Measurements from ENCODE around the gene MAL. TPM values are rescaled to one million over a fixed set of nuclear protein-coding genes. Genes with fewer than 3 reads are reported as not detected.

The MAL gene
- total RNA-seq: 264 and 272 TPM in 2 replicates

DNA sequence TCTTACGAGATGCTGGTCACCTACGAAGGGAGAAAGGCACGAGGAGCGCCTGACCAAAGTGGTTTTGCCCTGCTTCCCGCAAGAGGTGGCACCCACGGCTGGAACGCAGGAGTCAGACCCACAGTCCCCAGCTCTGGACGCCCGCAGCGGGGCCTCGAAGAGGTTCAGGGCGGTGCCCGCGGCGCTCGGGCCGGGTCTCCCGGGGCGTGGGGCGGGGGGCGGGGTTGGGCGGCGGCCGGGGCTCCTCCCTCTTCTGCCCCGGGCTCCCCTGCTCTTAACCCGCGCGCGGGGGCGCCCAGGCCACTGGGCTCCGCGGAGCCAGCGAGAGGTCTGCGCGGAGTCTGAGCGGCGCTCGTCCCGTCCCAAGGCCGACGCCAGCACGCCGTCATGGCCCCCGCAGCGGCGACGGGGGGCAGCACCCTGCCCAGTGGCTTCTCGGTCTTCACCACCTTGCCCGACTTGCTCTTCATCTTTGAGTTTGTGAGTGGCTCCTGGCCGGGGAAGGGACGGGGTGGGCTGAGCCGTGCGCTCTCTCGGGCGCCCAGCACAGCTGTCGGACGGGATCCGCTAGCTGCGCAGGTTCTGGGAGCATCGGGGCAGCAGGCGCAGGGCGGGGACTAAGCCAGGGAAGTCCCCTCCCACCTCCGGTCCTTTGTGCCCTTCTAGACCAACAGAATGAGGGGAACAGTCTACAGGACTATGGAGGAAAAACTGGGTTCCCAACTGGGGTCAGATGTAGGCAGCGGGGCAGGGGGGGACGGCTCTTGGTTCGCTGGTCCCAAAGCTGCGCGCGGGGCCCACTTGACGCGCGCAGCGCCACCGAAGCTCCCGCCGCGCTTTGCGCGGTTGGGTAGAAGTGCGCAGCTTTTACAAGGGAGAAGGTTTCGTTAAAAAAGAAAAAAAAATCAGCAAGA is at the start of gene MAL:
MAL (plus strand) TSS at position 303 of the 914 bp plus-strand sequence; CDS start at position 388, 85 bp downstream.
- H3K4me1 Mint-ChIP-seq (ENCODE audit: low read depth): peaks cover 67% of the 10 kb centered on the region
- H3K27me3 Mint-ChIP-seq (ENCODE audit: insufficient read depth): no peaks in the 10 kb centered on the region
- intact Hi-C loops (cut with micrococcal nuclease): loop anchor here (1.0 kb wide), 3 partner anchors 16 to 49 kb away; no protein-coding TSS in a partner anchor
- peak within 1 kb of the TSS; percentile 96 for H3K4me3 Mint-ChIP-seq
- H3K9me3 Mint-ChIP-seq: no peaks in the 10 kb centered on the region
- H3K36me3 Mint-ChIP-seq (ENCODE audit: low read depth): peaks cover 38% of the 10 kb centered on the region
- H3K27ac Mint-ChIP-seq: peak within 1 kb of the TSS; percentile 96
- peak; percentile 64 for DNase-seq (ENCODE audit: low spot score)

GRCh38 chr2:94977826-94978225 is 47.7 kb upstream of the MAL start:
- intact Hi-C loops (cut with micrococcal nuclease): no loop called here
- no peak overlapping the region for H3K27ac Mint-ChIP-seq
- H3K4me1 Mint-ChIP-seq (ENCODE audit: low read depth): no peaks in the 10 kb centered on the region
- peaks cover 7% of the 10 kb centered on the region for H3K27me3 Mint-ChIP-seq (ENCODE audit: insufficient read depth)
- H3K9me3 Mint-ChIP-seq: no peaks in the 10 kb centered on the region
- H3K36me3 Mint-ChIP-seq (ENCODE audit: low read depth): no peaks in the 10 kb centered on the region
- no peak for DNase-seq (ENCODE audit: low spot score)
- H3K4me3 Mint-ChIP-seq: no peak overlapping the region

DNA sequence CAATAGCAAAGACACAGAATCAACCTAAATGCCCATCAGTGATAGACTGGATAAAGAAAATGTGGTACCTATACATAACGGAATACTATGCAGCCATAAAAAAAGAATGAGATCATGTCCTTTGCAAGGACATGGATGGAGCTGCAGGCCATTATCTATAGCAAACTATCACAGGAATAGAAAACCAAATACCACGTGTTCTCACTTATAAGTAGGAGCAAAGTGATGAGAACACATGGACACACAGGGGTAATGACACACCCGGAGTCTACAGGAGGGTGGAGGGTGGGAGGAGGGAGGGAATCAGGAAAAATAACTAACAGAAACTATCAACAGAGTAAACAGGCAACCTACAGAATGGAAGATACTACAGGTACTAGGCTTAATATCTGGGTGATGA is 46.6 kb upstream of the MAL start:
- no peaks in the 10 kb centered on the region for H3K4me1 Mint-ChIP-seq (ENCODE audit: low read depth)
- H3K4me3 Mint-ChIP-seq: no peak overlapping the region
- no peaks in the 10 kb centered on the region for H3K9me3 Mint-ChIP-seq
- DNase-seq (ENCODE audit: low spot score): no peak
- H3K27me3 Mint-ChIP-seq (ENCODE audit: insufficient read depth): peaks cover 7% of the 10 kb centered on the region
- no peak overlapping the region for H3K27ac Mint-ChIP-seq
- H3K36me3 Mint-ChIP-seq (ENCODE audit: low read depth): no peaks in the 10 kb centered on the region
- intact Hi-C loops (cut with micrococcal nuclease): no loop called here

DNA sequence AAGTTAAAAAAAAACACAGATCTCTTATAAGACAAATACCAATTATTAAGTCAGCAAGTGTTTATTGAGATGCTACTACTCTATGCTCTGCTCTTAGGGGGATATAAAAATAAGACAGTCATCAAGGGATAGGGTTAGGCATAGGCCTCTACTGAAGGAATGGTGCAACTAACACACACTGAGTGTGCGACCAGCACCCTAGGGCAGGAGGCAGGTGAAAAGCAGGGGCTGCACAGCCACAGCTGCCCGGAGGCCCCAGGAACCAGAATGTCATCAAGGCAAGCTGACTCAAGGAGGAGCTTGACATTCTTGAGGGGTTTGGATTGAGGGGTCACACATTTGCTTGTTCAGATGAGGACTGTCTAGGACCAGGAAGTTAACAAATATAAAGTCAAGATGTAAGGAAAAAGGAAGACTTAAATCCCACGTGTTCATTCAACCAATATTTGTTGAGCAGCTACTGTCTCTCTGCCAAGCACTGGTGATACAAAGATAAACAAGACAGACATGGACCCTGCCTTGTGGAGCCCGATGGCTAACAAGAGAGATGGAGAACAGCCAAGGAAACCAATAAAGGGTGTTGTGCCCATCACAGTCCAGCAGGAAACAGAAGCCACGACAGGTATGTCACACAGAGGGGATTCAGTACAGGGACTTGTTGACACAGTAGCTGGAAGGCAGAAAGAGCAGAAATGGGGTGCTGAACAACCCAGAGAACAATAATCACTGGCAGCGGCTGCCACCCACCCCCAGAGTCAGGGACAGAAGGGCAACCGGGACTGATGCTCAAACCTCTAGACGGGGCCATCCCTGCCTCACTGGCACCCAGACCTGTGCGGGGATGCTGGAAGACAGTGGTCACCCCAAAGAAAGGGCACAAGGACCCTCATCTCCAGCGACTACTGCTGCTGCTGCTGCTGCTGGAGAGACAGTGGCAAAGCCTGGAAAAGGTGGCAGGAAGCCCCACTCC is 45.8 kb upstream of the MAL start:
- Mint-ChIP-seq H3K27ac (peak overlapping the region; percentile 2), H3K27me3 (ENCODE audit: insufficient read depth) (peaks cover 9% of the 10 kb centered on the region), H3K36me3 (ENCODE audit: low read depth) (no peaks in the 10 kb centered on the region), H3K4me1 (ENCODE audit: low read depth) (no peaks in the 10 kb centered on the region), H3K9me3 (no peaks in the 10 kb centered on the region), H3K4me3 (no peak overlapping the region)
- intact Hi-C loops (cut with micrococcal nuclease): no loop called here
- no peak for DNase-seq (ENCODE audit: low spot score)

- Mint-ChIP-seq H3K4me1 (ENCODE audit: low read depth) (no peaks in the 10 kb centered on the region), H3K27me3 (ENCODE audit: insufficient read depth) (peaks cover 9% of the 10 kb centered on the region), H3K9me3 (no peaks in the 10 kb centered on the region), H3K36me3 (ENCODE audit: low read depth) (no peaks in the 10 kb centered on the region), H3K4me3 (no peak overlapping the region), H3K27ac (no peak overlapping the region)
- no peak for DNase-seq (ENCODE audit: low spot score)
- intact Hi-C loops (cut with micrococcal nuclease): no loop called here
These were observed 45.1 kb upstream of the MAL start for GRCh38 chr2:94980406-94980805.

DNA sequence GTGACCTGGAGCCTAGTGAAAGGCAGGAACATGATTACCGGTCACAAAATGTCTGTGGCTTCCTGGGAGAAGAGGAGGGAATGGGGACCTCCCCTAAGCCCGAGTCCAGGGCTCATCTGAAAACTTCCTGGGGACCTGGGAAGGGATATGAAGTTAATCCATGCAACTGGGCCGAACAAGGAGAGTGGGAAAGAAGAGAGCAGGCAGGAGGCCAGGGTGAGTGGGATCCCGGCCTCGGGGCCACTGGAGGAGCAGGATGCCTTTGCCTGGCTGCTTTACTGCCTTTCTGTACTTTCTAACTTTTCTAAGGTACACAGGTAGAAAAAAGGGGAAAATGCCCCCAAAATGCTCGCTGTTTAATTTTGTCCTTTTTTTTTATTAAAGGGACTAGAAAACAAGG is 43.4 kb upstream of the MAL start:
- Mint-ChIP-seq H3K27me3 (ENCODE audit: insufficient read depth) (peaks cover 7% of the 10 kb centered on the region), H3K4me1 (ENCODE audit: low read depth) (no peaks in the 10 kb centered on the region), H3K36me3 (ENCODE audit: low read depth) (no peaks in the 10 kb centered on the region), H3K9me3 (no peaks in the 10 kb centered on the region), H3K4me3 (no peak overlapping the region), H3K27ac (no peak overlapping the region)
- intact Hi-C loops (cut with micrococcal nuclease): no loop called here
- DNase-seq (ENCODE audit: low spot score): no peak

GRCh38 chr2:94982675-94983074 is 42.8 kb upstream of the MAL start:
- DNase-seq (ENCODE audit: low spot score): no peak
- Mint-ChIP-seq H3K9me3 (no peaks in the 10 kb centered on the region), H3K36me3 (ENCODE audit: low read depth) (no peaks in the 10 kb centered on the region), H3K4me3 (no peak overlapping the region), H3K4me1 (ENCODE audit: low read depth) (no peaks in the 10 kb centered on the region), H3K27me3 (ENCODE audit: insufficient read depth) (peaks cover 6% of the 10 kb centered on the region), H3K27ac (no peak overlapping the region)
- intact Hi-C loops (cut with micrococcal nuclease): no loop called here

DNA sequence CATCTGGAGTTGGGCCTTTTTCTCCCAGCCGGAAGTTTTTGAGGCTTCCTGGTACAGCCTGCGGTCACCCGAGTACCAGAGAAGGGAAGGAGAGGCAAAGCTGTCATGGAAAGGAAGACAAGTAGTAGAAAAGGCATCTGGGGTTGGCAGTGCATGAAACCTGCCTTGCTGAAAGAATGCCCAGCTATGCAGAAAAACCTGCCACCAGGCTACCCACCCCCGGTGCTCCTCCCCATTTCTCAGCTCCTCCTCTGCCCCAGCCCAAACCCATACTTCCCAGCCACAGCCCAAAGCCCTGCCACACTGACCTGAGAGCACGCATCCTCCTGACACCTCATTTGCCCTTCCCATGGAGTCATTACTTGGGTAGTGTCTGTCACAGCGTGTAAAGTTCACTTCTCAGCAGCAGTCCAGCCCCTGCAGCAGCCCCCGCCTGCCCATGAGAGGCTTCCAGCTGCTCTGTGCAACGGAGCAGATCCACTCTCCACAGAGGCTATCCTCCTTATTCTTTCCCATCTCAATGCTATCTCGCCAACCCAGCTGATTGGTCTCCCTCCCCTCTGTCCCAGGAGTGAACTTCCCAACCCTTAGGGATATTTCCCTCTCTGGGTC is 40.4 kb upstream of the MAL start:
- Mint-ChIP-seq H3K4me1 (ENCODE audit: low read depth) (no peaks in the 10 kb centered on the region), H3K4me3 (no peak overlapping the region), H3K27ac (no peak overlapping the region), H3K27me3 (ENCODE audit: insufficient read depth) (peaks cover 7% of the 10 kb centered on the region), H3K36me3 (ENCODE audit: low read depth) (no peaks in the 10 kb centered on the region), H3K9me3 (no peaks in the 10 kb centered on the region)
- intact Hi-C loops (cut with micrococcal nuclease): no loop called here
- DNase-seq (ENCODE audit: low spot score): no peak

- H3K27ac Mint-ChIP-seq: no peak overlapping the region
- no peak overlapping the region for H3K4me3 Mint-ChIP-seq
- DNase-seq (ENCODE audit: low spot score): no peak
- H3K36me3 Mint-ChIP-seq (ENCODE audit: low read depth): no peaks in the 10 kb centered on the region
- peaks cover 10% of the 10 kb centered on the region for H3K27me3 Mint-ChIP-seq (ENCODE audit: insufficient read depth)
- H3K4me1 Mint-ChIP-seq (ENCODE audit: low read depth): no peaks in the 10 kb centered on the region
- no peaks in the 10 kb centered on the region for H3K9me3 Mint-ChIP-seq
- intact Hi-C loops (cut with micrococcal nuclease): loop anchor here (1.0 kb wide), 3 partner anchors 37 to 130 kb away; no protein-coding TSS in a partner anchor
These were observed 39.9 kb upstream of the MAL start for GRCh38 chr2:94985636-94986035.

DNA sequence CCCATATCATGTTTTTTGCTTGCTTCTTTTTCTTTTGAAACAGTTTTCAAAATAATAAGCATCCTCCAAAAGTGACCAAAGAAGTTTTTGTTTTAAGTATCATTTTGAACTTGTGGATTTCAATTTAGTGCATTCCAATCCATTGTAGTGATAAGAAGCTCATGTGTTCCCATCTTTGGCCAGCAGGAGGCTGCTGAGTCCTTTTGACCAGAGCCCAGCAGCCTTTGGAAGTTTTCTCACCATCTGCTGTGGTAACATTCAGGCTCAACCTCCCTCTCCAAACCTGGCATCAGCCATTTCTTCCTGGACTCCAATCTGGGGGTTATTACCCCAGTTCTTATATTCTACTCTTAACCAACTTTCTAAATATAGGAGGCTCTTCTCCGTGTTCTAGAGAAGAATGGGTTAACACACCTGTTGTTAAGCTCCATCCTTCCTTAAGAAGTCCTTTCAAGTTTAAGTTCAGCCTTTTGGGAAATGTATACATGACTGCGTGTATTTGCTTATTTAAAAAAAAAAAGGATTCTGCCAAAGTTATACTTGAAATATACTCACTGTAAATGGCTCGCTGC is 39.0 kb upstream of the MAL start:
- no peak overlapping the region for H3K27ac Mint-ChIP-seq
- no peaks in the 10 kb centered on the region for H3K9me3 Mint-ChIP-seq
- DNase-seq (ENCODE audit: low spot score): peak; percentile 9
- intact Hi-C loops (cut with micrococcal nuclease): loop anchor here (1.0 kb wide), 3 partner anchors 36 to 129 kb away; no protein-coding TSS in a partner anchor
- no peaks in the 10 kb centered on the region for H3K36me3 Mint-ChIP-seq (ENCODE audit: low read depth)
- H3K27me3 Mint-ChIP-seq (ENCODE audit: insufficient read depth): peaks cover 10% of the 10 kb centered on the region
- no peak overlapping the region for H3K4me3 Mint-ChIP-seq
- no peaks in the 10 kb centered on the region for H3K4me1 Mint-ChIP-seq (ENCODE audit: low read depth)

GRCh38 chr2:94987074-94988020 is 38.2 kb upstream of the MAL start:
- H3K9me3 Mint-ChIP-seq: no peaks in the 10 kb centered on the region
- DNase-seq (ENCODE audit: low spot score): no peak
- no peaks in the 10 kb centered on the region for H3K4me1 Mint-ChIP-seq (ENCODE audit: low read depth)
- peaks cover 10% of the 10 kb centered on the region for H3K27me3 Mint-ChIP-seq (ENCODE audit: insufficient read depth)
- no peaks in the 10 kb centered on the region for H3K36me3 Mint-ChIP-seq (ENCODE audit: low read depth)
- no peak overlapping the region for H3K27ac Mint-ChIP-seq
- no peak overlapping the region for H3K4me3 Mint-ChIP-seq
- intact Hi-C loops (cut with micrococcal nuclease): no loop called here

All from activated T-helper 1 cell treated with anti-CD3 and anti-CD28 coated beads, Interleukin-12 subunit alpha, Interleukin-12 subunit beta, Interleukin-2, Interleukin-4 antibody, amounts not matched to agents 30 ng/mL and 10 ng/mL and 1 ng/mL, durations not matched to agents 14 hours and 24 hours and 36 hours (primary cell).